ENCODE results near the gene SH3TC1. TPM values are rescaled to one million over a fixed set of nuclear protein-coding genes. Genes with fewer than 3 reads are reported as not detected.

The SH3TC1 gene
- total and polyA plus RNA-seq, 2 of the 13 experiments (the other 11 are each of a cell fraction or from before 2014, with no cell fraction given), result 14.9 to 21.8 TPM

GRCh38 chr4:8258552-8259212 is 59.6 kb downstream of the SH3TC1 start (continued):
- TF ChIP-seq ZNF574 (CRISPR knock-in tag; IDR thresholded peaks at IDR 0.05), result no peak
- TF ChIP-seq ZNF660 (CRISPR knock-in tag; IDR thresholded peaks at IDR 0.05; ENCODE audit: borderline replicate concordance, low read depth), result no peak
- TF ChIP-seq XRCC5 (optimal IDR thresholded peaks at IDR 0.05; ENCODE audit: low read length), result no peak
- TF ChIP-seq RARG (CRISPR knock-in tag; IDR thresholded peaks at IDR 0.05; ENCODE audit: low read depth), result no peak
- no peak for TF ChIP-seq NKX3-1 (CRISPR knock-in tag; IDR thresholded peaks at IDR 0.05)
- no peak for TF ChIP-seq ZNF234 (CRISPR knock-in tag; conservative IDR thresholded peaks at IDR 0.05)

GRCh38 chr4:8259743-8260430 is 60.8 kb downstream of the SH3TC1 start:
- intact Hi-C loops (cut with micrococcal nuclease; ENCODE audit: unreplicated experiment), result no loop called here
- BruUV-seq (replicated peaks), result no TSS peak
- no peaks in the 10 kb centered on the region for H4K20me1 ChIP-seq (ENCODE audit: insufficient read depth, low read length)
- H2AFZ ChIP-seq (ENCODE audit: low read length), result no peak overlapping the region
- no peak overlapping the region for H3K4me3 ChIP-seq (replicated peaks in 1 of 3; ENCODE audit: insufficient read depth in 1 of 3, low read depth in 2 of 3, low read length in 3 of 3)
- H3K4me2 ChIP-seq (ENCODE audit: low read depth, low read length), result no peak overlapping the region
- 38% methylated on average over 8 of the region's 11 CpGs for whole genome bisulfite sequencing (ENCODE audit: low lambda C conversion rate)
- POLR2A ChIA-PET, result no interaction called here
- peaks cover 32% of the 10 kb centered on the region for H3K4me1 ChIP-seq (ENCODE audit: insufficient read depth, low read length)
- no peak for ATAC-seq
- no peak for DNase-seq (ENCODE audit: low spot score)
- FAIRE-seq, result no peak
- H3K9ac ChIP-seq (ENCODE audit: insufficient read depth, low read depth, low read length), result no peak overlapping the region
- no peaks in the 10 kb centered on the region for H3K36me3 ChIP-seq (replicated peaks in 1 of 2; ENCODE audit: control insufficient read depth in 1 of 2, insufficient read depth in 2 of 2, low read length in 2 of 2)
- in situ Hi-C loops (cut with HindIII; ENCODE audit: extremely low pct_ligation_motif_present, low pct_unique_long_range_greater_than_20kb), result no loop called here
- no peaks in the 10 kb centered on the region for H3K79me2 ChIP-seq (ENCODE audit: insufficient read depth, low read length)
- no peak overlapping the region for H3K27ac ChIP-seq (ENCODE audit: extremely low read length, insufficient read depth, low read length)
- peaks cover 10 to 47% of the 10 kb centered on the region in 2 experiments; a peak in 4 of 5 replicates for H3K27me3 ChIP-seq (ENCODE audit: control insufficient read depth in 1 of 2, insufficient read depth in 2 of 2, low read length in 2 of 2)
- no peaks in the 10 kb centered on the region for H3K9me3 ChIP-seq (ENCODE audit: low read length)
- CTCF ChIA-PET (ENCODE audit: low intra/inter-chr PET ratio, low total read pairs), result no interaction called here
- TF ChIP-seq SMAD1 (CRISPR knock-in tag; IDR thresholded peaks at IDR 0.05; ENCODE audit: borderline replicate concordance, low read depth), result no peak
- no peak for TF ChIP-seq YEATS4 (CRISPR knock-in tag; IDR thresholded peaks at IDR 0.05; ENCODE audit: borderline replicate concordance)
- no peak for TF ChIP-seq SRSF4 (IDR thresholded peaks at IDR 0.05; ENCODE audit: low read depth, low read length, poor library complexity, severe bottlenecking)
- no peak for TF ChIP-seq ARNT (IDR thresholded peaks at IDR 0.05)
- TF ChIP-seq PCBP1 (IDR thresholded peaks at IDR 0.05; ENCODE audit: borderline replicate concordance, low read depth, low read length), result no peak
- no peak for TF ChIP-seq ZNF652 (CRISPR knock-in tag; IDR thresholded peaks at IDR 0.05; ENCODE audit: borderline replicate concordance, low read depth)
- no peak for TF ChIP-seq FOXJ3 (CRISPR knock-in tag; IDR thresholded peaks at IDR 0.05; ENCODE audit: borderline replicate concordance)
- TF ChIP-seq AGO2 (optimal IDR thresholded peaks at IDR 0.05; ENCODE audit: low read depth, low read length), result no peak
- TF ChIP-seq REXO4 (CRISPR knock-in tag; IDR thresholded peaks at IDR 0.05; ENCODE audit: borderline replicate concordance), result no peak

Measured in HepG2 (cell line).